T47D (cell line): ENCODE results near the gene FBXL22.
"Not testable (repeated sequence)": the region's sequence is repeated elsewhere in the genome, so short reads cannot be mapped to it uniquely, and the experiment has no call there.

Source experiments
- DNase-seq, 2 experiments: peaks; one replicate each; pipeline versions ENCODE4 v3.0.0 to v3.0.0-alpha.2; 2011 to 2012; ENCODE audit warnings: low read depth in 1 of 2, low spot score in 1 of 2
- JUND ChIP-seq: IDR thresholded peaks from 2 replicates; pipeline ENCODE4 v1.6.1; 2012; ENCODE audit warnings: low read depth
- in situ Hi-C: cut with HindIII; loops from 2 replicates; pipeline ENCODE4 v1.10.0; 2016; ENCODE audit warnings: low sequenced_read_pairs, low pct_unique_long_range_greater_than_20kb

The FBXL22 gene

DNA sequence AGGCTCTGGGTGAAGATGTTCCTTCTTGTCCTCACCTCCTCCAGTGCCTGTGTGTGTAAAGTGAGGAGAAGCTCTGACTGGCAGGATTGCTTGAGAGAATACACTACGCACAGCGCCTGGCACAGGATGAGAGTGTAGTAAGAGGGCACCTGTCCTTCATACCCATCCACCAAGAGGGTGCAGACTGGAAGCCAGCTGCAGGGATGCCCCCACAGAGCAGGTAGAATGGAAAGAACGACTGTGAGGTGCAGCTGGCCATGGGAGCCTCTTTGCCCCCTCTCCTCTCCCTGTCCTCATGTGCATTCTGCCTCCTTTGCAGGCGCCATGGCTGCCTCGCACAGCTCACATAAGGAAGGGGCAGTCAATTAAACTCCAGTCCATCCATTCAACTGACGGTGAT is 12.3 kb downstream of the FBXL22 start:
- no peak for TF ChIP-seq JUND
- in situ Hi-C loops: no loop called here
- DNase-seq: no peak

GRCh38 chr15:63610209-63610841 is 13.1 kb downstream of the FBXL22 start:
- peak; percentile 69 to 83 for DNase-seq
- in situ Hi-C loops: no loop called here
- TF ChIP-seq JUND: no peak

- in situ Hi-C loops: no loop called here
- no peak for DNase-seq
Measured at GRCh38 chr15:63611177-63611576, 14.0 kb downstream of the FBXL22 start.

DNA sequence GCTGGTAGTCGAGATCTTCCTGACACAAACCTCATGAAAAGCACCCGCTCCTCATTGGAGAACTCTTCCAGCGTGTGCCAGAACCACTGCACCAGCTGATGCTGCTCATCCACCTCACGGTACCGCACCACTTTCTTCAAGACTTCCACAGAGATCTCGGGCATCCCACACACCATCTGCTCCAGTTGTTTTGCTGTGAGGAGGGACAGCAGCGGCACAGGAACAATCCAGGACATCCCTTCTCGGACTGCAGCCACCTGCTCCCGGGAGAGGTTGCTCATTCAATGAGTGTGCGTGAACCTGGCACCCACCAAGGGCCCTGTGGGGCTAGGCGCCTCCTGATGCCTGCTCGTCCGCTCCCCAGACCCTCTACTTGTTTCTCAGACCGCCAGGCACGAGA is 15.1 kb downstream of the FBXL22 start:
- in situ Hi-C loops: no loop called here
- DNase-seq: no peak
- TF ChIP-seq JUND: no peak

More at GRCh38 chr15:63611177-63611576, 14.0 kb downstream of the FBXL22 start:
- TF ChIP-seq JUND: no peak

DNA sequence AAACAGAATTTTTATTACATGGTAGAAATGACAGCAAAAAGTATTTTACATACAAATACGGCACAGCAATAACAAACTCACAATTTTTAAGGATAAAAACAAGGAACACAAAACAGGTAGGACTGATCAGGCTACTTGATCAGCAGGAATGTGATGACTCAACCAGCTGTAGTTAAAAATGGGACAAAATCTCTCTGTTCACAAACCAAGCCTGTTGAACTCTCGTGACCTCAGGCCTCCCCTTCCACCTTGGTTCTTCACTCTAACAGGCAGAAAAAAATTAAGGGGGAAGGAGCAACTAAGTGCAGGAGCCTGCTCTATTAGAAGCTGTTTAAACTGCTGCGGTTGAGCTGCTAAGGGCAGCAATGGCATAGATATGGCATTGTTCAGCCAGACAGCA is 18.7 kb downstream of the FBXL22 start:
- DNase-seq: no peak
- in situ Hi-C loops: no loop called here
- TF ChIP-seq JUND: no peak

DNA sequence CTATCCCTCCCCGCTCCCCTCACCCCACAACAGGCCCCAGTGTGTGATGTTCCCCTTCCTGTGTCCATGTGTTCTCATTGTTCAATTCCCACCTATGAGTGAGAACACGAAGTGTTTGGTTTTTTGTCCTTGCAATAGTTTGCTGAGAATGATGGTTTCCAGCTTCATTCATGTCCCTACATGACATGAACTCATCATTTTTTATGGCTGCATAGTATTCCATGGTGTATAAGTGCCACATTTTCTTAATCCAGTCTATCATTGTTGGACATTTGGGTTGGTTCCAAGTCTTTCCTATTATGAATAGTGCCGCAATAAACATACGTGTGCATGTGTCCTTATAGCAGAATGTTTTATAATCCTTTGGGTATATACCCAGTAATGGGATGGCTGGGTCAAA is 20.0 kb downstream of the FBXL22 start:
- in situ Hi-C loops, DNase-seq: not testable (repeated sequence)

DNA sequence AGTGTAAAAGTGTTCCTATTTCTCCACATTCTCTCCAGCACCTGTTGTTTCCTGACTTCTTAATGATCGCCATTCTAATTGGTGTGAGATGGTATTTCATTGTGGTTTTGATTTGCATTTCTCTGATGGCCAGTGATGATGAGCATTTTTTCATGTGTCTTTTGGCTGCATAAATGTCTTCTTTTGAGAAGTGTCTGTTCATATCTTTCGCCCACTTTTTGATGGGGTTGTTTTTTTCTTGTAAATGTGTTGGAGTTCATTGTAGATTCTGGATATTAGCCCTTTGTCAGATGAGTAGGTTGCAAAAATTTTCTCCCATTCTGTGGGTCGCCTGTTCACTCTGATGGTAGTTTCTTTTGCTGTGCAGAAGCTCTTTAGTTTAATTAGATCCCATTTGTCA is 20.4 kb downstream of the FBXL22 start:
- in situ Hi-C loops: not testable (repeated sequence)

DNA sequence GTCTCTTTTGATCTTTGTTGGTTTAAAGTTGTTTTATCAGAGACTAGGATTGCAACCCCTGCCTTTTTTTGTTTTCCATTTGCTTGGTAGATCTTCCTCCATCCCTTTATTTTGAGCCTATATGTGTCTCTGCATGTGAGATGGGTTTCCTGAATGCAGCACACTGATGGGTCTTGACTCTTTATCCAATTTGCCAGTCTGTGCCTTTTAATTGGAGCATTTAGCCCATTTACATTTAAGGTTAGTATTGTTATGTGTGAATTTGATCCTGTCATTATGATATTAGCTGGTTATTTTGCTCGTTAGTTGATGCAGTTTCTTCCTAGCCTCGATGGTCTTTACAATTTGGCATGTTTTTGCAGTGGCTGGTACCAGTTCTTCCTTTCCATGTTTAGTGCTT is 23.6 kb downstream of the FBXL22 start:
- DNase-seq, in situ Hi-C loops: not testable (repeated sequence)

More for the DNA sequence above, 20.4 kb downstream of the FBXL22 start:
- not testable (repeated sequence) for DNase-seq

GRCh38 chr15:63623232-63623969 is 26.2 kb downstream of the FBXL22 start:
- in situ Hi-C loops: no loop called here
- no peak for TF ChIP-seq JUND
- DNase-seq: no peak

GRCh38 chr15:63626955-63627354 is 29.8 kb downstream of the FBXL22 start:
- no peak for DNase-seq
- TF ChIP-seq JUND: no peak
- in situ Hi-C loops: no loop called here

GRCh38 chr15:63628123-63628822 is 31.1 kb downstream of the FBXL22 start:
- in situ Hi-C loops: no loop called here
- TF ChIP-seq JUND: no peak
- no peak for DNase-seq

DNA sequence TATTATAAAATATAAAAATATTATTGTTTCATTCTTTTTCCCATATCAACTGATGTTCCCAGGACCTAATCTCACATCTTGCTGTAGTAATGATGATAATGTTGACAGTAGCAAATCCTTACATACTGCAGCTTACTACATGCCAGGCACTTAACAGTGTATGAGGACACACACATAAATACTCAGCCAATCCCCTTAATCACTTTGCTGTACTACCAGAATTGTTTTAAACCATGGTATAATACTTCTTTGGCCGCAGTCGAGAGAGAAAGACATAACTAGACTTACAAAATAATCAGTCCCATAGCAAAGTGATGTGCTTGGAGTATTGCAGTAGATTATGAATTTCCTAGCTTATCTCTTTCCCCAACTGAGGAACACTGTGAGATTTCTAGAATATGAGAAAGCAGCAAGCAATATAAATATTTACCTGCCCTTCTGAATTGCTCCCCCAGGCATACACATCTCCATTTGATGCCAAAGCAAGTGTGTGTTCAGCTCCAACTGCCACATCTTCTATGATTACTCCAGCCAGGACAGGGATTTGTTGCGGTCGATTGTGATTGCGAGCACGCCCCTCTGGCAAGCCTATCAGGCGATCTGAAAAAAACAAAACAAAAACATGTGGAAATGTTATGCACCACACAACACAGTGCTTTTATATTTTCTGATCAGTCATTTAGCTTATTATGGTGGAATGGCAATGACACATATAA is 33.0 kb downstream of the FBXL22 start:
- in situ Hi-C loops: no loop called here
- DNase-seq: no peak

GRCh38 chr15:63633312-63633711 is 36.1 kb downstream of the FBXL22 start:
- TF ChIP-seq JUND: no peak
- in situ Hi-C loops: no loop called here
- no peak for DNase-seq

More for the DNA sequence above, 33.0 kb downstream of the FBXL22 start:
- no peak for TF ChIP-seq JUND
